ENCODE data around the gene SYTL3.

Gene SYTL3

GRCh38 chr6:158760618-158761250 lies 110.9 kb downstream of the SYTL3 start:
- Histone ChIP-seq H3K36me3 (ENCODE audit: insufficient read depth, insufficient read length, low read length) (peaks cover 15% of the 10 kb centered on the region), H3K4me1 (ENCODE audit: insufficient read depth, insufficient read length) (peaks cover 17% of the 10 kb centered on the region), H3K27me3 (ENCODE audit: insufficient read depth, insufficient read length) (no peaks in the 10 kb centered on the region), H3K9ac (ENCODE audit: insufficient read length, low read depth) (no peak overlapping the region), H3K4me3 (ENCODE audit: insufficient read length, low read depth) (no peak overlapping the region), H3K9me3 (ENCODE audit: insufficient read depth, low read length) (no peaks in the 10 kb centered on the region)
- DNase-seq (ENCODE audit: low read depth, low spot score) = no peak
- TF ChIP-seq SUZ12 (IDR thresholded peaks at IDR 0.05; ENCODE audit: extremely low read depth, insufficient read depth, insufficient read length) (no peak), ZNF274 (IDR thresholded peaks at IDR 0.05; ENCODE audit: low read depth, low read length) (no peak), YY1 (IDR thresholded peaks at IDR 0.05; ENCODE audit: insufficient read depth, insufficient read length) (no peak)

GRCh38 chr6:158761746-158762145 lies 111.9 kb downstream of the SYTL3 start:
- Histone ChIP-seq H3K4me1 (ENCODE audit: insufficient read depth, insufficient read length) (peaks cover 17% of the 10 kb centered on the region), H3K9ac (ENCODE audit: insufficient read length, low read depth) (no peak overlapping the region), H3K4me3 (ENCODE audit: insufficient read length, low read depth) (no peak overlapping the region), H3K9me3 (ENCODE audit: insufficient read depth, low read length) (no peaks in the 10 kb centered on the region), H3K36me3 (ENCODE audit: insufficient read depth, insufficient read length, low read length) (peaks cover 25% of the 10 kb centered on the region), H3K27me3 (ENCODE audit: insufficient read depth, insufficient read length) (no peaks in the 10 kb centered on the region)
- TF ChIP-seq ZNF274 (IDR thresholded peaks at IDR 0.05; ENCODE audit: low read depth, low read length) = no peak
- TF ChIP-seq YY1 (IDR thresholded peaks at IDR 0.05; ENCODE audit: insufficient read depth, insufficient read length) = no peak
- TF ChIP-seq SUZ12 (IDR thresholded peaks at IDR 0.05; ENCODE audit: extremely low read depth, insufficient read depth, insufficient read length) = no peak
- DNase-seq (ENCODE audit: low read depth, low spot score) = no peak

- DNase-seq (ENCODE audit: low read depth, low spot score) = no peak
- peaks cover 37% of the 10 kb centered on the region for H3K36me3 ChIP-seq (ENCODE audit: insufficient read depth, insufficient read length, low read length)
- H3K9ac ChIP-seq (ENCODE audit: insufficient read length, low read depth) = no peak overlapping the region
- H3K4me1 ChIP-seq (ENCODE audit: insufficient read depth, insufficient read length) = peaks cover 13% of the 10 kb centered on the region
- H3K4me3 ChIP-seq (ENCODE audit: insufficient read length, low read depth) = no peak overlapping the region
- H3K27me3 ChIP-seq (ENCODE audit: insufficient read depth, insufficient read length) = no peaks in the 10 kb centered on the region
- TF ChIP-seq YY1 (IDR thresholded peaks at IDR 0.05; ENCODE audit: insufficient read depth, insufficient read length) = no peak
- H3K9me3 ChIP-seq (ENCODE audit: insufficient read depth, low read length) = no peaks in the 10 kb centered on the region
These were observed 113.1 kb downstream of the SYTL3 start for GRCh38 chr6:158762787-158763433.

- peaks cover 44% of the 10 kb centered on the region for H3K36me3 ChIP-seq (ENCODE audit: insufficient read depth, insufficient read length, low read length)
- H3K4me3 ChIP-seq (ENCODE audit: insufficient read length, low read depth) = no peak overlapping the region
- no peaks in the 10 kb centered on the region for H3K27me3 ChIP-seq (ENCODE audit: insufficient read depth, insufficient read length)
- TF ChIP-seq YY1 (IDR thresholded peaks at IDR 0.05; ENCODE audit: insufficient read depth, insufficient read length) (no peak), ZNF274 (IDR thresholded peaks at IDR 0.05; ENCODE audit: low read depth, low read length) (no peak), SUZ12 (IDR thresholded peaks at IDR 0.05; ENCODE audit: extremely low read depth, insufficient read depth, insufficient read length) (no peak)
- no peaks in the 10 kb centered on the region for H3K9me3 ChIP-seq (ENCODE audit: insufficient read depth, low read length)
- no peak for DNase-seq (ENCODE audit: low read depth, low spot score)
- H3K9ac ChIP-seq (ENCODE audit: insufficient read length, low read depth) = no peak overlapping the region
- peaks cover 14% of the 10 kb centered on the region for H3K4me1 ChIP-seq (ENCODE audit: insufficient read depth, insufficient read length)
These were observed 113.8 kb downstream of the SYTL3 start for GRCh38 chr6:158763434-158764182.

GRCh38 chr6:158764183-158764849 lies 114.5 kb downstream of the SYTL3 start:
- TF ChIP-seq ZNF274 (IDR thresholded peaks at IDR 0.05; ENCODE audit: low read depth, low read length) (no peak), YY1 (IDR thresholded peaks at IDR 0.05; ENCODE audit: insufficient read depth, insufficient read length) (no peak), SUZ12 (IDR thresholded peaks at IDR 0.05; ENCODE audit: extremely low read depth, insufficient read depth, insufficient read length) (no peak)
- no peak for DNase-seq (ENCODE audit: low read depth, low spot score)
- H3K4me3 ChIP-seq (ENCODE audit: insufficient read length, low read depth) = no peak overlapping the region
- H3K9me3 ChIP-seq (ENCODE audit: insufficient read depth, low read length) = no peaks in the 10 kb centered on the region
- peaks cover 51% of the 10 kb centered on the region for H3K36me3 ChIP-seq (ENCODE audit: insufficient read depth, insufficient read length, low read length)
- H3K4me1 ChIP-seq (ENCODE audit: insufficient read depth, insufficient read length) = peaks cover 10% of the 10 kb centered on the region
- no peaks in the 10 kb centered on the region for H3K27me3 ChIP-seq (ENCODE audit: insufficient read depth, insufficient read length)
- no peak overlapping the region for H3K9ac ChIP-seq (ENCODE audit: insufficient read length, low read depth)

GRCh38 chr6:158764926-158765325 lies 115.1 kb downstream of the SYTL3 start:
- no peaks in the 10 kb centered on the region for H3K9me3 ChIP-seq (ENCODE audit: insufficient read depth, low read length)
- no peak for DNase-seq (ENCODE audit: low read depth, low spot score)
- TF ChIP-seq SUZ12 (IDR thresholded peaks at IDR 0.05; ENCODE audit: extremely low read depth, insufficient read depth, insufficient read length) (no peak), ZNF274 (IDR thresholded peaks at IDR 0.05; ENCODE audit: low read depth, low read length) (no peak), YY1 (IDR thresholded peaks at IDR 0.05; ENCODE audit: insufficient read depth, insufficient read length) (no peak)

More at GRCh38 chr6:158764926-158765325, 115.1 kb downstream of the SYTL3 start:
- H3K4me3 ChIP-seq (ENCODE audit: insufficient read length, low read depth) = no peak overlapping the region
- no peak overlapping the region for H3K9ac ChIP-seq (ENCODE audit: insufficient read length, low read depth)
- H3K27me3 ChIP-seq (ENCODE audit: insufficient read depth, insufficient read length) = no peaks in the 10 kb centered on the region
- peaks cover 10% of the 10 kb centered on the region for H3K4me1 ChIP-seq (ENCODE audit: insufficient read depth, insufficient read length)
- H3K36me3 ChIP-seq (ENCODE audit: insufficient read depth, insufficient read length, low read length) = peaks cover 57% of the 10 kb centered on the region

Data from NT2/D1 (cell line).